ENCODE results near the gene RAD51B.

GRCh38 chr14:68740788-68741476 is 921.4 kb downstream of the RAD51B start:
- TF ChIP-seq CEBPB (IDR thresholded peaks at IDR 0.05; ENCODE audit: borderline replicate concordance, low read depth, low read length): no peak
- no peak for TF ChIP-seq EZH2 (conservative IDR thresholded peaks at IDR 0.05; ENCODE audit: low read depth, low read length)
- no peak for TF ChIP-seq ZFY (CRISPR knock-in tag; IDR thresholded peaks at IDR 0.05)
- no peak for TF ChIP-seq CTCF (CRISPR knock-in tag; IDR thresholded peaks at IDR 0.05)
- no peak for TF ChIP-seq CBFB (CRISPR knock-in tag; IDR thresholded peaks at IDR 0.05)

Measured in HepG2 (cell line).